ENCODE measurements around the gene APLP2. TPM values are rescaled to one million over a fixed set of nuclear protein-coding genes. Genes with fewer than 3 reads are reported as not detected.
"Not testable (repeated sequence)": the region's sequence is repeated elsewhere in the genome, so short reads cannot be mapped to it uniquely, and the experiment has no call there.

Gene APLP2
- polyA plus RNA-seq, 3 donors from 2014 or later, result 69.4 to 125 (median 75.8) TPM

- Mint-ChIP-seq H3K27me3 (ENCODE audit: low read depth in 3 of 3) (peaks cover 0 to 7% (median 5%) of the 10 kb centered on the region in 3 donors), H3K9me3 (no peaks in the 10 kb centered on the region), H3K4me3 (no peak overlapping the region), H3K27ac (no peak overlapping the region), H3K4me1 (no peaks in the 10 kb centered on the region), H3K36me3 (no peaks in the 10 kb centered on the region)
- no peak for DNase-seq
Measured at GRCh38 chr11:130181295-130182272, 111.9 kb downstream of the APLP2 start.

- Mint-ChIP-seq H3K9me3 (no peaks in the 10 kb centered on the region), H3K36me3 (no peaks in the 10 kb centered on the region), H3K27ac (no peak overlapping the region), H3K27me3 (ENCODE audit: low read depth in 3 of 3) (peaks cover 0 to 5% (median 5%) of the 10 kb centered on the region in 3 donors), H3K4me1 (no peaks in the 10 kb centered on the region), H3K4me3 (no peak overlapping the region)
- no peak for DNase-seq
Measured at GRCh38 chr11:130183878-130184610, 114.3 kb downstream of the APLP2 start.

- Mint-ChIP-seq H3K27ac (no peak overlapping the region), H3K9me3 (no peaks in the 10 kb centered on the region)
Measured at GRCh38 chr11:130187096-130187495, 117.4 kb downstream of the APLP2 start.

GRCh38 chr11:130188047-130188446 is 118.4 kb downstream of the APLP2 start:
- Mint-ChIP-seq H3K9me3 (no peaks in the 10 kb centered on the region), H3K4me1 (no peaks in the 10 kb centered on the region), H3K27me3 (ENCODE audit: low read depth in 3 of 3) (peaks cover 0 to 2% (median 2%) of the 10 kb centered on the region in 3 donors), H3K27ac (no peak overlapping the region), H3K36me3 (no peaks in the 10 kb centered on the region), H3K4me3 (no peak overlapping the region)
- no peak for DNase-seq

More at GRCh38 chr11:130187096-130187495, 117.4 kb downstream of the APLP2 start:
- Mint-ChIP-seq H3K36me3 (no peaks in the 10 kb centered on the region), H3K27me3 (ENCODE audit: low read depth in 3 of 3) (peaks cover 0 to 2% (median 2%) of the 10 kb centered on the region in 3 donors), H3K4me3 (no peak overlapping the region), H3K4me1 (no peaks in the 10 kb centered on the region)
- DNase-seq, result no peak

DNA sequence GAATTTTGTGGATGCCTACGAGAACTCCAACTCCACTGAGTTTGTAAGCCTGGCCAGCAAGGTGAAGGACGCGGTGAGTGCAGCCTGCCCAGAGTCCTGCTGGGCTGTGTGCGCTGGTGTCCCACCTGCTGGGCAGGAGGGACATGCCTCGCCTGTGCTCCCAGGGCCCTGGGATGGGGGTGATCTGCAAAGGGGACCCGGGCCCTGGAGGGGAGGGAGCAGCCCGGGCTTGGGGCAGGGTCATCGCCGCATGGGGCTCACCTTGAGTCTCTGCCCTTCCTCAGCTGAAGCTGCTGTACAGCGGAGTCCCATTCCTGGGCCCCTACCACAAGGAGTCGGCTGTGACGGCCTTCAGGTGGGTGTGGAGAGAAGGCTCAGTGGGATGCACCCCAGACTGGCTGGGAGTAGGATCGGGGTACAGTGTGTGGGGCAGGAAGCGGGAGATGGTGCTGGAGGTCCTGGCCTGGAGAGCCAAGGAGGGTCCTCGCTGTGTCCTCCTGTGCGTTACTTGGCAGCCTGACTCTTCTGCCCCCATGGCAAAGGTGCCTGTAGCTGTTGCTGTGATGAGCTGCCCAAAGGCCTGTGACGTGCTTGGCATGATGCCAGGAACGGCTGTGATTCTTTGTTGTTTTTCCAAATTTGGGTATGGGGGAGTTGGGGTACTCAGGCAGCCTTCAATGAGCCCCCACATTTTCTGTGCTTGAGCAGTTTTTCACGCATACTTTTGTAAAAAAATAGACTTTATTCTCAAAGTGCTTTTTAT is 119.1 kb downstream of the APLP2 start:
- Mint-ChIP-seq H3K9me3 (no peaks in the 10 kb centered on the region), H3K36me3 (no peaks in the 10 kb centered on the region), H3K4me1 (no peaks in the 10 kb centered on the region), H3K4me3 (no peak overlapping the region), H3K27ac (no peak overlapping the region), H3K27me3 (ENCODE audit: low read depth in 3 of 3) (peaks cover 0 to 2% (median 2%) of the 10 kb centered on the region in 3 donors)
- no peak for DNase-seq

- H3K27me3 Mint-ChIP-seq (ENCODE audit: low read depth in 3 of 3), result peaks cover 0 to 2% (median 0%) of the 10 kb centered on the region in 3 donors
- H3K4me1 Mint-ChIP-seq, result no peaks in the 10 kb centered on the region
- DNase-seq, result no peak
- no peak overlapping the region for H3K27ac Mint-ChIP-seq
- no peak overlapping the region for H3K4me3 Mint-ChIP-seq
- H3K36me3 Mint-ChIP-seq, result no peaks in the 10 kb centered on the region
- H3K9me3 Mint-ChIP-seq, result no peaks in the 10 kb centered on the region
Measured at GRCh38 chr11:130189492-130190210, 120.0 kb downstream of the APLP2 start.

DNA sequence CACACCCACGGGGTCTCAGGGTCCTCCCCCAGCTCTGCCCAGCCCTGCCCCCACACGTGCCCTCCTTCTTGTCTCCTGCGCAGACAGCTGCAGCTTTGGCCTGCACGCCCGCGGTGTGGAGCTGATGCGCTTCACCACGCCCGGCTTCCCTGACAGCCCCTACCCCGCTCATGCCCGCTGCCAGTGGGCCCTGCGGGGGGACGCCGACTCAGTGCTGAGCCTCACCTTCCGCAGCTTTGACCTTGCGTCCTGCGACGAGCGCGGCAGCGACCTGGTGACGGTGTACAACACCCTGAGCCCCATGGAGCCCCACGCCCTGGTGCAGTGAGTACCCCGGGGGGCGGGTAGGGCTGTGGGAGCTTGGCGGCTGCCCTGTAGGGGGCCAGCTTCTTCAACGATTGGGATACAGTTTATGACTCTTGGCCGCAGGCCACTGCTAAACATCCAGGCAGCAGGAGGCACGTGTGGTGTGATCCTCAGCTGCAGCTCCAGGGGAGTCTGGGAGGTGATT is 120.7 kb downstream of the APLP2 start:
- Mint-ChIP-seq H3K27ac (no peak overlapping the region), H3K36me3 (no peaks in the 10 kb centered on the region), H3K4me3 (no peak overlapping the region), H3K9me3 (no peaks in the 10 kb centered on the region), H3K4me1 (no peaks in the 10 kb centered on the region), H3K27me3 (ENCODE audit: low read depth in 3 of 3) (no peaks in the 10 kb centered on the region)
- DNase-seq, result no peak

DNA sequence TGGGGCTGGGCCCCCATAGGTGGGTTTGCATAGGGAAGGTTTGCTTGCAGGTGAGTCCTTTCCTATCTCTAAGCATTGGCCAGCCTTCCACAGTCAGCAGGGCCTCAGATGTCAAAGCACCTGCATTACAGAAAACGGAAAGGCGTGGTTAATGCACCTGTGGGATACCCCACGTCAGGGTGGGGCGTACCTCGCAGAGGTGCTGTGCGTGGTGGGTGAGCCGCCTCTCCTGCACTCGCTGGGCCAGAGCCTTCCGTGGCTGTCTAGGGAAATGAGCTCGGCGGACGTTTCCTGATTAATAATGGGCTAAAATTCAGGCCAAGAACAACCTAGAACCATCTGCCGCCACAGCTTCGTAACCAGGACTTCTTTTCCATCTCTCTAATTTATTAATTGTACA is 122.2 kb downstream of the APLP2 start:
- no peaks in the 10 kb centered on the region for H3K36me3 Mint-ChIP-seq
- no peak for DNase-seq
- no peaks in the 10 kb centered on the region for H3K4me1 Mint-ChIP-seq
- no peak overlapping the region for H3K27ac Mint-ChIP-seq
- no peak overlapping the region for H3K4me3 Mint-ChIP-seq
- no peaks in the 10 kb centered on the region for H3K9me3 Mint-ChIP-seq
- no peaks in the 10 kb centered on the region for H3K27me3 Mint-ChIP-seq (ENCODE audit: low read depth in 3 of 3)

- H3K9me3 Mint-ChIP-seq, result no peaks in the 10 kb centered on the region
- DNase-seq, result no peak
- no peaks in the 10 kb centered on the region for H3K36me3 Mint-ChIP-seq
- H3K4me1 Mint-ChIP-seq, result no peaks in the 10 kb centered on the region
- H3K27me3 Mint-ChIP-seq (ENCODE audit: low read depth in 3 of 3), result no peaks in the 10 kb centered on the region
- no peak overlapping the region for H3K27ac Mint-ChIP-seq
- no peak overlapping the region for H3K4me3 Mint-ChIP-seq
Measured at GRCh38 chr11:130192845-130193267, 123.2 kb downstream of the APLP2 start.

DNA sequence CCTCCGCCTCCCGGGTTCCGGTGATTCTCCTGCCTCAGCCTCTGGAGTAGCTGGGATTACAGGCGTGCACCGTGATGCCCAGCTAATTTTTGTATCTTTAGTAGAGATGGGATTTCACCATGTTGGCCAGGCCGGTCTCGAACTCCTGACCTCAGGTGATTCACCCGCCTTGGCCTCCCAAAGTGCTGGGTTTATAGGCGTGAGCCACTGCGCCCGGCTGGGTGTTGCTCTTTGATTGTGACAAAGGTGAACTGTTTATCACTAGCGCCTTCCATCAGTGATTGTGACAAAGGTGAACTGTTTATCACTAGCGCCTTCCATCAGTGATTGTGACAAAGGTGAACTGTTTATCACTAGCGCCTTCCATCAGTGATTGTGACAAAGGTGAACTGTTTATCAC is 123.9 kb downstream of the APLP2 start:
- H3K4me3 Mint-ChIP-seq; H3K4me1 Mint-ChIP-seq; H3K36me3 Mint-ChIP-seq; H3K27me3 Mint-ChIP-seq (ENCODE audit: low read depth in 3 of 3); H3K27ac Mint-ChIP-seq; DNase-seq; H3K9me3 Mint-ChIP-seq: not testable (repeated sequence)

Data from immature natural killer cell (primary cell).